Measurements from ENCODE around the gene GFRA4.
A peak's percentile ranks its signal among the peaks of the same experiment; 100 is the strongest.

GFRA4 gene

GRCh38 chr20:3663031-3663701 is at the start of gene GFRA4:
Gene GFRA4, minus strand, starts transcription at chr20:3663399. Its CDS starts 0 bp downstream, at chr20:3663399.
- H3K4me3 ChIP-seq (ENCODE audit: low read depth, low read length) = no peak within 1 kb of the TSS
- TF ChIP-seq CTCF (IDR thresholded peaks at IDR 0.05; ENCODE audit: insufficient read depth, low read depth, low read length, missing control alignments) = no peak
- DNase-seq (ENCODE audit: low read depth) = no peak

- no peak for DNase-seq (ENCODE audit: low read depth)
- TF ChIP-seq CTCF (IDR thresholded peaks at IDR 0.05; ENCODE audit: insufficient read depth, low read depth, low read length, missing control alignments) = no peak
- no peak within 1 kb of the TSS for H3K4me3 ChIP-seq (ENCODE audit: low read depth, low read length)
These were observed 49.2 kb upstream of the GFRA4 start, which contains the start of gene SIGLEC1 for GRCh38 chr20:3712279-3712873. Gene SIGLEC1, minus strand, starts transcription at chr20:3712600. Its CDS starts 5,472 bp downstream, at chr20:3707128.

- H3K4me3 ChIP-seq (ENCODE audit: low read depth, low read length) = no peak overlapping the region
- no peak for DNase-seq (ENCODE audit: low read depth)
- no peak for TF ChIP-seq CTCF (IDR thresholded peaks at IDR 0.05; ENCODE audit: insufficient read depth, low read depth, low read length, missing control alignments)
These were observed 48.3 kb upstream of the GFRA4 start for GRCh38 chr20:3711484-3711941.

GRCh38 chr20:3710703-3711483 is 47.7 kb upstream of the GFRA4 start:
- H3K4me3 ChIP-seq (ENCODE audit: low read depth, low read length) = no peak overlapping the region
- peak; percentile 65 for DNase-seq (ENCODE audit: low read depth)

GRCh38 chr20:3710011-3710466 is 46.8 kb upstream of the GFRA4 start:
- no peak for DNase-seq (ENCODE audit: low read depth)
- TF ChIP-seq CTCF (IDR thresholded peaks at IDR 0.05; ENCODE audit: insufficient read depth, low read depth, low read length, missing control alignments) = no peak
- H3K4me3 ChIP-seq (ENCODE audit: low read depth, low read length) = no peak overlapping the region

More at GRCh38 chr20:3710703-3711483, 47.7 kb upstream of the GFRA4 start:
- peak; percentile 90 for TF ChIP-seq CTCF (IDR thresholded peaks at IDR 0.05; ENCODE audit: insufficient read depth, low read depth, low read length, missing control alignments)

GRCh38 chr20:3707508-3707899 is 44.3 kb upstream of the GFRA4 start:
- no peak overlapping the region for H3K4me3 ChIP-seq (ENCODE audit: low read depth, low read length)
- TF ChIP-seq CTCF (IDR thresholded peaks at IDR 0.05; ENCODE audit: insufficient read depth, low read depth, low read length, missing control alignments) = no peak
- no peak for DNase-seq (ENCODE audit: low read depth)

Measured in GM12865 (cell line).